ENCODE measurements around the gene SND1.

Gene SND1

GRCh38 chr7:127911968-127912511 is 260.0 kb downstream of the SND1 start:
- TF ChIP-seq, protein P1, sequence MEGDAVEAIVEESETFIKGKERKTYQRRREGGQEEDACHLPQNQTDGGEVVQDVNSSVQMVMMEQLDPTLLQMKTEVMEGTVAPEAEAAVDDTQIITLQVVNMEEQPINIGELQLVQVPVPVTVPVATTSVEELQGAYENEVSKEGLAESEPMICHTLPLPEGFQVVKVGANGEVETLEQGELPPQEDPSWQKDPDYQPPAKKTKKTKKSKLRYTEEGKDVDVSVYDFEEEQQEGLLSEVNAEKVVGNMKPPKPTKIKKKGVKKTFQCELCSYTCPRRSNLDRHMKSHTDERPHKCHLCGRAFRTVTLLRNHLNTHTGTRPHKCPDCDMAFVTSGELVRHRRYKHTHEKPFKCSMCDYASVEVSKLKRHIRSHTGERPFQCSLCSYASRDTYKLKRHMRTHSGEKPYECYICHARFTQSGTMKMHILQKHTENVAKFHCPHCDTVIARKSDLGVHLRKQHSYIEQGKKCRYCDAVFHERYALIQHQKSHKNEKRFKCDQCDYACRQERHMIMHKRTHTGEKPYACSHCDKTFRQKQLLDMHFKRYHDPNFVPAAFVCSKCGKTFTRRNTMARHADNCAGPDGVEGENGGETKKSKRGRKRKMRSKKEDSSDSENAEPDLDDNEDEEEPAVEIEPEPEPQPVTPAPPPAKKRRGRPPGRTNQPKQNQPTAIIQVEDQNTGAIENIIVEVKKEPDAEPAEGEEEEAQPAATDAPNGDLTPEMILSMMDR (IDR thresholded peaks at IDR 0.05; ENCODE audit: low read depth, low read length, missing control alignments), result no peak
- H3K4me3 ChIP-seq (ENCODE audit: low read depth, low read length), result no peak overlapping the region
- in situ Hi-C loops (cut with HindIII; ENCODE audit: low pct_ligation_motif_present, low sequenced_read_pairs), result no loop called here
- no peaks in the 10 kb centered on the region for H3K36me3 ChIP-seq (replicated peaks)
- H3K27ac ChIP-seq, result no peak overlapping the region
- DNase-seq, result no peak
- H3K27me3 ChIP-seq (replicated peaks), result no peaks in the 10 kb centered on the region

DNA sequence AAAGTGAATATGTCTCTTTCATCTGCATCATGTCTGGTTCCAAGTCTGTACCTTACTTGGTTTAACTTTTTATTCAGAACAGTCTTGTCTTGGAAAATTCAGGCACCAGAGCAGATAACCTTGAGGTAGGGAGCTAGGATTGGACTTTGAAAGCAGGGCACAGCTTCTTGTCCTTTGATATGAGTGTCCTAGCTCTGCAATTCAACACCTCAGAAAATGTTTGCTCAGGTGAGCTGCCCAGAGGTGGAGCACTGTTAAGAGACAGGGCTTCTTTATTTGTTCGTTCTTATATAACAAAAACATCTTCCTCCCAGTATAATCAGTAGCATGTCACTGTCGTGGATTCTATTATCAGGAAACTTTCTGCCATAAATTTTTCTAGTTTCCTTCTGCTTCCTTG is 260.9 kb downstream of the SND1 start:
- Histone ChIP-seq H3K27me3 (replicated peaks) (no peaks in the 10 kb centered on the region), H3K36me3 (replicated peaks) (no peaks in the 10 kb centered on the region), H3K4me3 (ENCODE audit: low read depth, low read length) (no peak overlapping the region), H3K27ac (no peak overlapping the region)
- TF ChIP-seq, protein P1 (IDR thresholded peaks at IDR 0.05; ENCODE audit: low read depth, low read length, missing control alignments), result no peak
- in situ Hi-C loops (cut with HindIII; ENCODE audit: low pct_ligation_motif_present, low sequenced_read_pairs), result no loop called here
- DNase-seq, result no peak

GRCh38 chr7:127913686-127914085 is 261.7 kb downstream of the SND1 start:
- no peak overlapping the region for H3K27ac ChIP-seq
- H3K4me3 ChIP-seq (ENCODE audit: low read depth, low read length), result no peak overlapping the region
- in situ Hi-C loops (cut with HindIII; ENCODE audit: low pct_ligation_motif_present, low sequenced_read_pairs), result no loop called here
- DNase-seq, result no peak
- TF ChIP-seq, protein P1 (IDR thresholded peaks at IDR 0.05; ENCODE audit: low read depth, low read length, missing control alignments), result no peak
- H3K27me3 ChIP-seq (replicated peaks), result no peaks in the 10 kb centered on the region
- H3K36me3 ChIP-seq (replicated peaks), result no peaks in the 10 kb centered on the region

DNA sequence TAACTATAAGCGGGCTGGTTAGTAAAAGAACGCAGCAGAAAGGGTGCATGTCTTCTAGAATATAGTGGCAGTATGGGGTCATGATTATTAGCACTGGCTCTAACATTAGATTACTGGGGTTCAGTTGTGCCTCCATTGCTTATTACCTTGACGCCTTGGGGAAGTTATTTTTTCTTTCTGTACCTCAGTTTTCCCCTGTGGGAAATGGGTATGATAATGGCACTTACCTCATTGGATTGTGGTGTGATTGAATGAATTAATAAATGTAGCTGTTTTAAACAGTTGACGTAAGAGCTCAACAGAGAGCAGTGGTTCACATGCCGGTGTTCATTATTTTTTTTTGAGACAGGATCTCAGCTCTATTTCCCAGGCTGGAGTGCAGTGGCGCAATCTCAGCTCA is 262.7 kb downstream of the SND1 start:
- in situ Hi-C loops (cut with HindIII; ENCODE audit: low pct_ligation_motif_present, low sequenced_read_pairs), result no loop called here
- TF ChIP-seq, protein P1 (IDR thresholded peaks at IDR 0.05; ENCODE audit: low read depth, low read length, missing control alignments), result no peak
- no peak for DNase-seq

DNA sequence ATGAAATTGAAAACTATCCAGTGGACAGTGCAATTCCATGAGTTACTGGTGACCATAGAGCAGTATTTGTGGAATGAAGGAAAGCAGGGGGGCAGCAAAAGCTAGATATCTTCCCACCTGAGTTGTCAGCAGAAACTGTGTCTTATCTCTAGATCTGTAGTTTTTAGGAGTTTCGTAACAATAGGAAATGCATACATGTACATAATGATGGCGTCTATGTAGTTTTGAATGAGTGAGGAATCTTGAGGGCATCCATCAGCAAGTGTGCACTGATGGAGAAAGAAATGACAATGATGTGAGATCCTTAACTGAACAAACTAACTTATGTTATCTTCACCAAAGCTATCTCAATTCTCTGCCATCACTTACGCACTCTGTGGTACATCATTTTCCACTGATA is 264.7 kb downstream of the SND1 start:
- Histone ChIP-seq H3K27ac (no peak overlapping the region), H3K36me3 (replicated peaks) (no peaks in the 10 kb centered on the region), H3K4me3 (ENCODE audit: low read depth, low read length) (no peak overlapping the region), H3K27me3 (replicated peaks) (no peaks in the 10 kb centered on the region)
- in situ Hi-C loops (cut with HindIII; ENCODE audit: low pct_ligation_motif_present, low sequenced_read_pairs), result no loop called here
- TF ChIP-seq, protein P1 (IDR thresholded peaks at IDR 0.05; ENCODE audit: low read depth, low read length, missing control alignments), result no peak
- DNase-seq, result no peak

More for the DNA sequence above, 262.7 kb downstream of the SND1 start:
- Histone ChIP-seq H3K4me3 (ENCODE audit: low read depth, low read length) (no peak overlapping the region), H3K36me3 (replicated peaks) (no peaks in the 10 kb centered on the region), H3K27ac (no peak overlapping the region), H3K27me3 (replicated peaks) (no peaks in the 10 kb centered on the region)

DNA sequence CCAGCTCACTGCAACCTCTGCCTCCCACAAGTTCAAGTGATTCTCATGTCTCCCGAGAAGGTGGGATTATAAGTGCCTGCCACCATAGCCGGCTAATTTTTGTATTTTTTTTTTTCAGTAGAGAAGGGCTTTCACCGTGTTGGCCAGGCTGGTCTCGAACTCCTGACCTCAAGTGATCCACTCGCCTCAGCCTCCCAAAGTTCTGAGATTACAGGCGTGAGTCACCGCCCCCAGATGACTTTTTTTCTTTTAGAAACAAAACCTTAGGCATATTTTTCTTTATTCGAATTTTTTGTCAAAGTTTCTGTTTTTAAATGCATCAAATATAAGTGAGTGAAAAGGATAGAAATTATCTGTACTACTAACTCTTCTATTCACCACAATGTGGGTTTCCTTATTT is 266.1 kb downstream of the SND1 start:
- no peak overlapping the region for H3K27ac ChIP-seq
- DNase-seq, result no peak
- no peak overlapping the region for H3K4me3 ChIP-seq (ENCODE audit: low read depth, low read length)
- in situ Hi-C loops (cut with HindIII; ENCODE audit: low pct_ligation_motif_present, low sequenced_read_pairs), result no loop called here
- H3K27me3 ChIP-seq (replicated peaks), result no peaks in the 10 kb centered on the region
- TF ChIP-seq, protein P1 (IDR thresholded peaks at IDR 0.05; ENCODE audit: low read depth, low read length, missing control alignments), result no peak
- no peaks in the 10 kb centered on the region for H3K36me3 ChIP-seq (replicated peaks)
